Activated naive CD4-positive, alpha-beta T cell treated with anti-CD3 and anti-CD28 coated beads, Interleukin-2, amount 50 U/mL, for 72 hours (primary cell): ENCODE results near the gene MYMK. TPM values are rescaled to one million over a fixed set of nuclear protein-coding genes. Genes with fewer than 3 reads are reported as not detected.

Source experiments
- ATAC-seq, 2 donors: fragments of 150-1000 bp; cut with Tn5 transposase; 2 replicates each; pipeline ENCODE4 v1.10.0; 2021; ENCODE audit warnings: mild to moderate bottlenecking in 2 of 2, moderate library complexity in 2 of 2
- DNase-seq, 2 donors: peaks; one replicate each; pipeline ENCODE4 v3.0.0; 2021 to 2022; ENCODE audit warnings: low spot score in 2 of 2
- H3K27ac Mint-ChIP-seq, 2 donors: one replicate each; pipeline ENCODE4 v1.8.0; 2022; ENCODE audit warnings: mild to moderate bottlenecking in 2 of 2, mixed read lengths in 2 of 2
- H3K36me3 Mint-ChIP-seq, 2 donors: one replicate each; pipeline ENCODE4 v1.8.0; 2022; ENCODE audit warnings: mixed read lengths in 2 of 2
- H3K9me3 Mint-ChIP-seq, 2 donors: one replicate each; pipeline ENCODE4 v1.8.0; 2022; ENCODE audit warnings: mixed read lengths in 2 of 2
- total RNA-seq, 2 donors: library from RNA; stranded (reverse); gene quantifications; one replicate each; pipeline ENCODE4 v1.2.3, GENCODE V29; 2022

The MYMK gene
- total RNA-seq, 2 donors from 2014 or later: not detected

DNA sequence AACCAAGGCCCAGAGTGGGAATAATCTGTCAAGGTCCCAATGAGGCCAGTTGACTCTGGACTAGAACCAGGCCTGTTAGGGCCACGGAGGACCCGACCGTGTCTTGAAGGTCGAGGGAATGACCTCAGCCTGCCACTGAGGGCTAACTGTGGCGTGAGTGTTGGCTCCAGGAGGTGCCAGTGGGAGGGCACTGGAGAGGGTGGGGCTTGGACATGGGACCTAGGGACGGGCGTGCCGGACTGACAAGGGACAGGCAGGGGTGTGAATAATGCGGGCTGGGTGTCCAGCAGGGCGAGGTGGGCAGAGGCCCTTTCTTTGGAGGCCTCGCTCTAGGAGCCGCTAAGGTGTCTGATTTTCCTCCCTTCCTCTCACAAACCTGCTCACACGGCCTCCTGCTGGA is 17.2 kb upstream of the MYMK start:
- no peaks in the 10 kb centered on the region for H3K36me3 Mint-ChIP-seq
- no peaks in the 10 kb centered on the region for H3K9me3 Mint-ChIP-seq
- DNase-seq (no peak), ATAC-seq (no peak)
- H3K27ac Mint-ChIP-seq: no peak overlapping the region

DNA sequence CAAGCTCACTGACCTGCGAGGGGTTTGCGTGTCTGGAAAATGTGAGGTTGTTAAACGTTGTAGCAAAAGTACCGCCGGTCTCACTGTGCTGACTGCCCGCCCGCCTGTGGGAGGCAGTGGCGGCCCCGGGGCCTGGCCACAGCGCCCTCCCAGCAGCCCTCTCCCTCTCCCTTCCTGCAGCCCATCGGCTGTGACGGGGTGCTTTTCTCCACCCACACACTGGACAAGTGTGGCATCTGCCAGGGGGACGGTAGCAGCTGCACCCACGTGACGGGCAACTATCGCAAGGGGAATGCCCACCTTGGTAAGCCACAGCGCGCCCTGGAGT is 15.9 kb upstream of the MYMK start:
- ATAC-seq (no peak), DNase-seq (no peak)
- Mint-ChIP-seq H3K27ac (no peak overlapping the region), H3K9me3 (no peaks in the 10 kb centered on the region), H3K36me3 (no peaks in the 10 kb centered on the region)

DNA sequence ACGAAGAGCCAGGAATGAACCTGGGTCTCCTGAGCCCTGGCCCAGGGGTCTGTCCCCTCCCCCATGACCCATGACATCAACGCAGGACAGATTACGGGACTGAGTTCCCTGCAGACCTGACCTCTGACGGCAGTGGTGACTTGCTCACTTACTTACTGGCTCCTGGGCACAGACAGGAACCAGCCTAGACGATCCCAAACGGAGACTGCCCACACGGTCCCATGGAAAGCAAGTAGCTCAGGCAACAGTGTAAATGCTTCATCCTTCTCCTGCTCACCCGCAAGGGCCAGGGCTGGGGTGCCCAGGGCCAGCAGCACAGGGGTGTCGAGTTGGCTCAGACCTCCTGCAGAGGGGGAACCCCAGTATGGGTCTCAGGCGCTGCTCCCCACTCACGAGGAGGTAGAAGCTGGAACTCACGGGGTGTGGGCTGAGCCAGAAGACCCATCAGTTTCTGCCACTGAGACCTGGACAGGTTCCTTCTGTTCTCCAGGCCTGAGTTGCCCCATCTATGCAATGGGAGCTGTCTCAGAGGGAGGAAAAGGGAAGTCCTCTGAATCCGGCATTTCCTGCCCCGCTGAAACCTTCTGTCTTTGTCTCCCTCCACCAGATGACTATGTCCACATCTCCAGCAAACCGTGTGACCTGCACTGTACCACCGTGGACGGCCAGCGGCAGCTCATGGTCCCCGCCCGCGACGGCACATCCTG is 15.4 kb upstream of the MYMK start:
- DNase-seq (no peak), ATAC-seq (no peak)
- no peaks in the 10 kb centered on the region for H3K36me3 Mint-ChIP-seq
- H3K27ac Mint-ChIP-seq: no peak overlapping the region
- H3K9me3 Mint-ChIP-seq: no peaks in the 10 kb centered on the region

DNA sequence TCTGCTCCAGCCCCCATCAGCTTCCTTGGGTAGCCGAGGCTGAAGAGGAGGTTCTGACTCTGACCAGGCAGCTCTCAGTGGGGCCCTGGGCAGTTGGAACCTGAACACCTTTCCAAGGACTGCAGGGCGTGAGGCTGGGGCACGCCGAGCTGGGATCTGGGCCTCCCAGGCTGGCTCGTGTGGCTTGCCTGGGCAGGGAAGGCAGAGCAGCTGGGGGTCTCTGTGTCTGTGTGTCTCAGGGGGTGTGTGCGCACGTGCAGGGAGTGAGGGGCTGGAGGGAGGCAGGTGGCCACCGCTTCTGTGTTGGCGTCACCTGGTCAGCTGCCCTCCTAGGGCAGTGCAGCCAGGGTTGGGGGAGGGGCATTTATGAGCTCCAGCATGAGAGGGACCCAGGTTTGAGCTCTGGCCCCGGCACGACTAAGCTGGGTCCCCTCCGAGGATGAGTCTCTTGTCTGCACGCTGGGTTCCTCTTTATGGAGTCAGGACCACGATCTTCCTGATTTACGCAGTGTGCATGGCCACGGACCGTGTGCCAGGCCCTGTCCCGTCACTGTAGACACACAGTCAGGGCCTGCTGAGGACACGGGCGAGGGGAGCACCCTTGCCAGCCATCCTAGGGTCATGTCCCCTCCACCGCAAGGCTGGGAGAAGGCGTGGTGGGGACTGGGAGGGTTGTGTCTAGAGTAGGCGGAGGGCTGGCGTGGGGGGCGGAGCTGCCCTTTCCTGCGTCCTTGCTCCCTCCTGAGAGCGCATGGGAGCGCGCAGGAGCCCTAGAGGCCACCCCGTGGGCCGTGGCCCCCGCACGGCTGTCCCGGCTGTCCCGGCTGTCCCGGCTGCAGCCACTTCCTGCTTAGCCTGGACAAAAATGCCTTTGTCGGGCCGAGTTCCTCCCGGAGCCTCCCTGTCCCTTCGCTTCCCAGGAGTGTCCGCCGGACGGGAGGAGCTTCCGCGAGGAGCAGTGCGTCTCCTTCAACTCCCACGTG is 14.4 kb upstream of the MYMK start:
- DNase-seq (no peak), ATAC-seq (no peak)
- Mint-ChIP-seq H3K9me3 (no peaks in the 10 kb centered on the region), H3K36me3 (no peaks in the 10 kb centered on the region), H3K27ac (no peak overlapping the region)

DNA sequence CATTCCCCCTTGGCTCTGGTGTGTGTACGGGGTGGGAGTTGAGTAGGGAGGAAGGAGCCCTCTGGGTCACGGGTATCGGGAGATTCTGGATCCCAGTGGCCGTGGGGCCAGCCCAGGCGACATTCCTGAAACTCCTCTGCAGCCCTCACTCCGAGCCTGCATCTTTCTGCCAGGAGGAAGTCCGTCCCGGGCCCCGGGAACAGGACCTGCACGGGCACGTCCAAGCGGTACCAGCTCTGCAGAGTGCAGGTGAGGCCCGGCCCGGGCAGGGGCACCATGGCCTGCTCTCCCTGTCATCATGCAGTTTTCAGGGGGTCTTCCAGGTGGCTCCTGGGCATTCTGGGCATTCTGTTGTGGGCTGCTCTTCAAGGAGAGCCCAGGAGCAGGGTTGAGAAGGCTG is 13.4 kb upstream of the MYMK start:
- ATAC-seq (no peak), DNase-seq (no peak)
- Mint-ChIP-seq H3K27ac (no peak overlapping the region), H3K36me3 (no peaks in the 10 kb centered on the region), H3K9me3 (no peaks in the 10 kb centered on the region)

DNA sequence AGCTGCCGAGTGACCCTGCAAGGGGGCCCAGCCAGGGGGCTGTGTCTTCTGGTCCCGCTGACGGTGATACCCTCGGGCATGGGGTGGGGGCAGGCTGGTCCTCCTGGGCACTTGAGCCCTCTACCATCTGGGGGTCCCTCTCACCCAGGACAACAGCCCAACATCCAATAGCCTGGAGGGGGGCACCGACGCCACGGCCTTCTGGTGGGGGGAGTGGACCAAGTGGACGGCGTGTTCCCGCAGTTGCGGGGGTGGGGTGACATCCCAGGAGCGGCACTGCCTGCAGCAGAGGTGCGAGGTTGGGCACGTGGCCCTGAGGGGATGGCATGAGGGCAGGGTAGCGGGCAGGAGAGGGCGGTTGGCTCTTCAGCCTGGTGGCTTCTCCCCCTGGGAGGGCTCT is 12.5 kb upstream of the MYMK start:
- no peak for DNase-seq
- Mint-ChIP-seq H3K27ac (no peak overlapping the region), H3K9me3 (no peaks in the 10 kb centered on the region), H3K36me3 (no peaks in the 10 kb centered on the region)
- no peak for ATAC-seq

DNA sequence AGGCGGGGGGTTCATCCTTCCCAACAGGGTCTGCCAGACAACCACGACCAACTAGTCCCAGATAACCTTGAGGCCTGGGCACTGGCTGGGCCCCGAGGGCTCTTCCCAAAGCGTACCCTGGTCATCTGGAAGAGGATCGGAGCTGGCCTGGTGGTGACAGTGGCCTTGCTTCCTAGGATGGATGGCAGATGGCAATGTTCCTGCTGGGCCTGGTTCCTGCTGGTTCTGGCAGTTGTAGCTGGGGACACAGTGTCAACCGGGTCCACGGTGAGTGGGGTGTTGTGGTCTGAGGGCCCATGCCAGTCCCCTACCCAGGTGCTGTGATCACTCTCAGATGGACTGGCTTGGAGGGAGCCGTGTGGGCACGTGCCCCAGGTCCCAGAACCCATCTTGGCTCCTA is 11.8 kb upstream of the MYMK start:
- no peak for ATAC-seq
- no peaks in the 10 kb centered on the region for H3K9me3 Mint-ChIP-seq
- DNase-seq: no peak
- H3K36me3 Mint-ChIP-seq: no peaks in the 10 kb centered on the region
- no peak overlapping the region for H3K27ac Mint-ChIP-seq

DNA sequence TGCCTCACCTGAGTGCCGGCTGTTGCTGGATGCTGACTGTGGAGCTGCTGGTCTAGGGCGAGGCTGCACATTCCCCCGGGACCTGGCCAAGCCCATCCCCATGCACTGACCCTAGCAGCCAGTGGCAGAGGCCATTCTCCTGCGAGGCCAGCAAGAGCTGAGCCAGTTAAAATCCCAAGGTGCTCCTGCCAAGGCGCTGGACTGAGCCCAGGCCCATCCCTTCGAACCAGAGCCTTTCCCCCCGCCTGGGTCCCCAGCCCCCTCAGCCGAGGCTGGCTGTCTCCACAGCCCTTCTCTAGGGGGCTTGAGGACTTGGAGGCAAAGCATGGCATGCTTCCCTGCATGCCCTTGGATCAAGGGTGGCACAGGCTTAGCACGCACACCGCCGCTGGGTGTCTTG is 11.3 kb upstream of the MYMK start:
- Mint-ChIP-seq H3K36me3 (no peaks in the 10 kb centered on the region), H3K9me3 (no peaks in the 10 kb centered on the region), H3K27ac (no peak overlapping the region)
- DNase-seq (no peak), ATAC-seq (no peak)

DNA sequence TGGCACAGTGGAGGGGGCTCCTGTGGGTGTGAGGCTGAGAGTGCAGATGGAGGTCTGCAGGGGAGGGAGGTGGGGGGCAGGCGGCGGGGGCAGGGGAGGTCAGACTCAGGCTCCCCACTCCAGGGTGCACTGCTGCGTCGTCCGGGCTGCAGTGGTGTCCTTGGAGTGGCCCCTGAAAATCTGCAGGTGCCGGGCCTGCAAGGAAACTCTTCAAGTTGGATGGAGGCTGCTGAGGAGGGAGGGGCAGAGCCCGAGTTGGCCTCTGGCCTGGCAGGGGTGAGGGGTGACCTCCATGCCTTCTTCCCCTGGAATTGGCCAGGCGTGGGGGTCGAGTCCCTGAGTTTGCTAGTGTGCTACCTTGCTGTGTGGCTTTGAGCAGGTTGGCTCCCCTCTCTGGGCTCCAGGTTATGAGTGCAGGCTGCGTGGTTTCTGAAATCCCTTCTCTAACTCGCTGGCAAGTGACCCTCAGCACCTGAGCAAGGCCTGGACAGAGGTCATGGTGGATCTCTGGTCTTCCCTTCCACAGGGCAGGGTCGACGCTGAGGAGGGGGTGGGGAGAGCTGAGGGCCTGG is 10.6 kb upstream of the MYMK start:
- no peak overlapping the region for H3K27ac Mint-ChIP-seq
- ATAC-seq (no peak), DNase-seq (no peak)
- no peaks in the 10 kb centered on the region for H3K36me3 Mint-ChIP-seq
- H3K9me3 Mint-ChIP-seq: no peaks in the 10 kb centered on the region

DNA sequence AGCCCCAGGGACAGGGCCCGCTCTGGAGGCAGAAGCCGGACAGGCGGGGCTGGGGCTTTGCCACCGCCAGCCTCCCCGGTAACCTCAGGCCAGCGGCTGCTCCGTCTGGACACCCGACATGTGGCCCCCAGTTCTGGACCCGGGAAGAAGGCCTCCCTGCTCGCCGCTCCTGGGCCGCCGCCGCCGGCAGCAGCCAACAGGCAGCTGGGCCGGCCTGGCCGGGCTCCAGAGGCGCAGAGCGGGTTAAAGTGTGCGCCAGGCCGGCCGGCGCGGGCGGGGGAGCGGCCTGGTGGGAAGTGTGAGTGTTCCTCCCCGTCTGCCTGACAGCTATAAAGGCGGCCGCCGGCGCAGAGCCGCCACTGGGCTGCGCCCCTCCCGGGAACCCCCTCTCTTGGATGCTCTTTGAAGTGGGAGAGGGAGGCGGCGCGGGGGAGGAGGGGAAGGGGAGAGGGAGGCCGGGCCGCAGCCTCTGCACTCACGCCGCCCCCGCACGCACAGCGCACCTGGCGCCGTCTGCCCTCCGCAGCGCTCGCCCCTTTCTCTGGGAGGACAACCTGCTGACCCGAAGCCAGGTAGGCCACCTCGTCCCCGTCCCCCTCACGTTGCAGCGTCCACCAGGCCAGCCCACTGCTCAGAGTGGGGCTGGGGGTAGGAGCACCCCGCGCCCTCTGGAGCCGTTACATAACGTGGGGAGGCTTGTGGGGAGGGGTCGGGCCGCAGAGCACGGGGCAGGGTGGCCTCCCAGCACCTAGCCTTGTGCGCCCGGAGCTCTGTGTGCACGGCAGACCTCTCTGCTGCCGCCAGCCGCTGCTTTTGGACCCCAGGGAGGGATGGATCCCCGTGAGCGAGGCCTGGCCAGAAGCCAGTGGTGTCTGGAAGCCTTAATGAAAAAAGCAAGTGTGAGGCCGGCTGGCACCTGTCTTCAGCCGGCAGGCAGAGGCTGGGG is 9.9 kb upstream of the MYMK start, which contains the start of gene ADAMTSL2:
Gene ADAMTSL2, plus strand, starts transcription at position 359 of the 946 bp plus-strand sequence. CDS start 2,009 bp downstream, outside the sequence.
- ATAC-seq (peak; percentile 56 to 58), DNase-seq (peak in 1 of 2 donors; percentile 40)
- H3K27ac Mint-ChIP-seq: no peak within 1 kb of the TSS

DNA sequence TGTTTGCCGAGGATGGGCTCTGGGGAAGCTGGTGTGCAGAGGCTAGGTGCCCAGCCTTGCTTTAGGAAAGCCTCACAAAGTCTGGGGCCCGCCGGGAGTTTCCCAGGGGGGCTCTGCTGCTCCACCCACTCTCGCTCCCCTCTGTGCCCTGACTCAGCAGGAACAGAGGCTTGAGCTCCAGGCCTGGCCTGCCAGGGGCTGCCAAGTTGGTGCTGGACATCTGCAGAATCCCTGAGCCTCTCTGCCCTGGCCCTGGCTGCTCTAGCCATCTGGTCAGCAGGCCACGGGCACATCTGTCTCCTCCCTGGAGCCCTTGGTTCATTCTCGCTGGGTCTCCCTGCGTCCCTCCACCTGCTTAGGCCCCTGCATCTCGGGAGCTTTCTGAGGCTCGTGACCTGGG is 9.1 kb upstream of the MYMK start:
- H3K27ac Mint-ChIP-seq: no peak overlapping the region
- H3K9me3 Mint-ChIP-seq: no peaks in the 10 kb centered on the region
- DNase-seq (no peak), ATAC-seq (no peak)
- H3K36me3 Mint-ChIP-seq: no peaks in the 10 kb centered on the region

More for the DNA sequence above, 9.9 kb upstream of the MYMK start, which contains the start of gene ADAMTSL2:
- no peaks in the 10 kb centered on the region for H3K36me3 Mint-ChIP-seq
- H3K9me3 Mint-ChIP-seq: no peaks in the 10 kb centered on the region

DNA sequence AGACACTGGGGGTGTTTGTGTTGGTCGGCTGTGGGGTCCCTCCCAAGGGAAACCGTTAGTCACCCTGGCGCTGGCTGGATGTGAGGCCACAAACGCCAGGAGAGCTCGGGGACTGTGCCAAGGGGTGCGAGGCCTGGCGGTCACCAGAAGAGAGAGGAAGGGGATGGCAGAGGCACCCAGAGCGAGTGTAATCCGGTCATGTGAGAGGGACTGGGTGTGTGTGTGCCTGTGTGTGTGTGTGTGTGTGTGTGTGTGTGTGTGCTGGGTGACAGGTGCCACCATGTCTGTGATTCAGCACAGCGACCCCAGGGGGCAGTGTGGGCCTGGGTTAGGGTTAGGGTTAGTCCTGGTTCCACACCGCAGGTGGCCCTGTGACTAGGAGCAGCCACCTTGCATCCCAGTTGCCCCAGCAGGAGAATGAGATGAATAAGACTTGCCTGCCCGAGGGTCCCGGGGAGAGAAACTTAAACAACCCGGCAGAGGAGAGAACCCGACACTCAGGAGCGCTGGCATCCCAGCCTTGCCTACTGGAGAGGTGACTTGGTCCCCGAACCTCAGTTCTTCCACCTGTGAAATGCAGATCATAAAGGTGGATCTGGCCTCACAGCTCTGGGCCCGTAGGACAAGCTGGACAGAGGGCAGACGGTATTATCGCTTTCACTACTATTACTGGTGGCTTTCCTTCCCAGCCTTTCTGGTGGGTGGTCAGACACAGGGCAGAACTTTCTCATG is 8.3 kb upstream of the MYMK start:
- no peaks in the 10 kb centered on the region for H3K36me3 Mint-ChIP-seq
- no peaks in the 10 kb centered on the region for H3K9me3 Mint-ChIP-seq
- H3K27ac Mint-ChIP-seq: peak overlapping the region in 1 of 2 donors; percentile 55
- peak; percentile 71 to 81 for ATAC-seq
- DNase-seq: peak; percentile 71 to 88

DNA sequence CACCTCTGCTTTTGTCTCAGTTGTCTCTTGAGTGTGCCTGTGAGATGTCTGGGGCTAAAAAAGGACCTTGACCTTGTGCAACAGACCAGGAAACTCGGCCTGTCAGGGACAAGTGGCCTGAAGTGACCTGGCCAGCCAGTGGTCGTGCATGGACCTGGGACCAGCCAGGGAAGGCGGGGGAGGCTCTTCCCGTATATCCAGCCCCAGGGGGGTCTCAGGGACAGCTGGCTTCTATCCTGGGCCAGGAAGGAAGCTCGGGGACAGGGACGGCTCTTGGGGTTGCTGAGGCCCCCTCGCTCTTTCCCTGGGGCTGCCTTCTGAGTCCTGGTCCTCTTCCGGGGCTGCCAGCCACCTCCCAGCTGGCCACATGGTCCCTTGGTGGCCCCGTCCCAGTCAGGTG is 6.5 kb upstream of the MYMK start:
- Mint-ChIP-seq H3K9me3 (no peaks in the 10 kb centered on the region), H3K27ac (no peak overlapping the region), H3K36me3 (no peaks in the 10 kb centered on the region)
- DNase-seq (no peak), ATAC-seq (no peak)

DNA sequence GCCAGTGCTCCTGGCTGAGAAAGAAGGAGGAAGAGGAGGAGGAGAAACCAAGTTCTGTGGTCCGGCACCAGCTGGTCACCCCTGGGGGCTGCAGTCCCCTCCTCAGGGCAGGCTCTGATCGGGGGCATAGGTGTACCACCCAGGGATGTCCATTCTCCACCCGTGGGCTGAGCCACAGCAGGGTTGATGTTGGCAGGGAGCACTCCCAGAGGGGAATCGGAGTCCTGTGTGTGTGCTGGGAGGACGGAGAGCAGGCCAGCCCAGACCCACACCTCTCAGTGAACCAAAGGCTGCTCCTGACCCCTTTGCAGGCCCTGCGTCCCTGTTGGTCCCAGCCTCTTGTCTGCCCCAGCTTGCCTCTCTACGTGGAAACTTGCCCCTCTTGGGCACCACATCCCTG is 5.1 kb upstream of the MYMK start:
- no peaks in the 10 kb centered on the region for H3K9me3 Mint-ChIP-seq
- no peak for DNase-seq
- no peak overlapping the region for H3K27ac Mint-ChIP-seq
- no peaks in the 10 kb centered on the region for H3K36me3 Mint-ChIP-seq
- ATAC-seq: no peak

DNA sequence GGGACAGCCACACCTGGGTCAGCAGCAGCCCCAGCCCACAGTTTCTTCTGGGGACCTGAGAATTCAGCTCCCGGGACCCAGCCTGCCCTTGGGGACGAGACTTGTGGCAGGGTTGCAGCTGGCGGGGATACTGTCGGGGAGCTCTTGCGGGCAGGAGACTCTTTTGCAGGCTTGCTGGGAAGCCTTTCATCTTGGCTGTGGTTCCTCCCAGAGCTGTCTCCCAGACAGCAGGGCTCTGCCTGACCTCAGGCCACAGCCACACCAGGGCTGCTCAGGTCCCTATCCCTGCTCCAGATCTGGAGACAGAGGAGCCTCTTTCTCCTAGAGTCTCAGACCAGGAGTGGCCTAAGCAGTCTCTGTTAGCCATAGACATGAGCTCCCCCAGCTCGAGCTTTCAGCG is 4.7 kb upstream of the MYMK start:
- Mint-ChIP-seq H3K27ac (no peak overlapping the region), H3K9me3 (no peaks in the 10 kb centered on the region), H3K36me3 (no peaks in the 10 kb centered on the region)
- no peak for DNase-seq
- no peak for ATAC-seq

DNA sequence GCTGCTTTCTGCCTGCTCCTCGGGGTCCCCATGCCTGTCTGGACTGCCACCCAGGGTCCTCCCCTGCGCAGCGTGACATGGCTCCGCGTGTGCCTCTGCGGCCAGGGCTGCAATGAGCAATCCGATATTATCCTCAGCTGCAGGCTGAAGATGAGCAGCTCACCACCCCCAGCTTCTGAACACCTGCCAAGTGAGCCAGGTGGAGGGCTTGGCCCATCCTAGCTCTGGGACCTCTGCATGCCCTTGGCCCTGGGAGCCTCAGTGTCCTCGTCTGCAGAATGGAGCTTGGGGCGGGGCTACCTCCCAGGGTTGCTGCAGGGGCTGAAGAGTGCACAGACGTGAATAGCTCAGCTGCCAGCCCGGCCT is 4.1 kb upstream of the MYMK start:
- H3K9me3 Mint-ChIP-seq: no peaks in the 10 kb centered on the region
- ATAC-seq (no peak), DNase-seq (no peak)
- H3K27ac Mint-ChIP-seq: no peak overlapping the region
- H3K36me3 Mint-ChIP-seq: no peaks in the 10 kb centered on the region
